Stromal cell of bone marrow (primary cell): ENCODE measurements around the gene P2RY12.
"Not testable (repeated sequence)": the region's sequence is repeated elsewhere in the genome, so short reads cannot be mapped to it uniquely, and the experiment has no call there.

ENCODE experiments used
- DNase-seq: peaks from one replicate; pipeline ENCODE4 v3.0.0-alpha.2; 2012; ENCODE audit warnings: low read depth

P2RY12 gene

GRCh38 chr3:151393146-151393830, 8.7 kb upstream of the P2RY12 start:
- DNase-seq: no peak

- not testable (repeated sequence) for DNase-seq
These were observed 7.6 kb upstream of the P2RY12 start for GRCh38 chr3:151392191-151392590.

GRCh38 chr3:151391720-151392119, 7.2 kb upstream of the P2RY12 start:
- no peak for DNase-seq

- DNase-seq: no peak
These were observed 3.3 kb upstream of the P2RY12 start for GRCh38 chr3:151387842-151388241.

- DNase-seq: no peak
These were observed 2.9 kb upstream of the P2RY12 start for GRCh38 chr3:151387432-151387831.

- peak; percentile 34 for DNase-seq
These were observed 1.5 kb upstream of the P2RY12 start for GRCh38 chr3:151386056-151386455.

GRCh38 chr3:151383956-151384355, 597 bp downstream of the P2RY12 start:
- DNase-seq: no peak

- DNase-seq: no peak
These were observed 1.4 kb downstream of the P2RY12 start for GRCh38 chr3:151383111-151383510.

GRCh38 chr3:151382671-151383070, 1.9 kb downstream of the P2RY12 start:
- no peak for DNase-seq

GRCh38 chr3:151379083-151379734, 5.3 kb downstream of the P2RY12 start:
- DNase-seq: no peak

- DNase-seq: no peak
These were observed 6.7 kb downstream of the P2RY12 start for GRCh38 chr3:151377768-151378385.

- peak; percentile 60 for DNase-seq
These were observed 12.3 kb downstream of the P2RY12 start for GRCh38 chr3:151372063-151372820.

GRCh38 chr3:151371526-151371925, 13.0 kb downstream of the P2RY12 start:
- peak; percentile 39 for DNase-seq

- no peak for DNase-seq
These were observed 17.1 kb downstream of the P2RY12 start for GRCh38 chr3:151367448-151367847.

GRCh38 chr3:151366993-151367392, 17.6 kb downstream of the P2RY12 start:
- DNase-seq: no peak

GRCh38 chr3:151362751-151363174, 21.8 kb downstream of the P2RY12 start:
- DNase-seq: no peak

GRCh38 chr3:151357463-151357850, 27.1 kb downstream of the P2RY12 start:
- DNase-seq: no peak

GRCh38 chr3:151356794-151357462, 27.6 kb downstream of the P2RY12 start:
- DNase-seq: peak; percentile 62

- DNase-seq: no peak
These were observed 32.9 kb downstream of the P2RY12 start for GRCh38 chr3:151351648-151352047.

- DNase-seq: no peak
These were observed 33.3 kb downstream of the P2RY12 start for GRCh38 chr3:151351219-151351618.

GRCh38 chr3:151350656-151351055, 33.9 kb downstream of the P2RY12 start:
- DNase-seq: no peak

GRCh38 chr3:151347432-151347831, 37.1 kb downstream of the P2RY12 start:
- no peak for DNase-seq
